PC-9 (cell line): Measurements from ENCODE around the gene ST7. TPM values are rescaled to one million over a fixed set of nuclear protein-coding genes. Genes with fewer than 3 reads are reported as not detected.
A peak's percentile ranks its signal among the peaks of the same experiment; 100 is the strongest.

ENCODE experiments used
- BruUV-seq: library from RNA; stranded (reverse); fragments of 400-500 nt; replicated peaks from 2 replicates; lab custom pipeline; 2021; lab: Mats Ljungman, UMichigan
- CTCF ChIA-PET: fragments of 300-600 bp; sonication (Branson Sonifier 250); formaldehyde crosslinking; loops from one replicate; lab custom pipeline; 2022; ENCODE audit warnings: antibody characterized with exemption; lab: Charles Lee
- POLR2A ChIA-PET: fragments of 300-600 bp; sonication (Branson Sonifier 250); formaldehyde crosslinking; loops from one replicate; lab custom pipeline; 2022; ENCODE audit warnings: antibody characterized with exemption; ENCODE audit not compliant: unreplicated experiment; lab: Charles Lee
- DNase-seq, 2 experiments: peaks; one replicate each; pipeline versions ENCODE4 v3.0.0 to v3.0.0-alpha.2; 2015 to 2022; ENCODE audit warnings: mixed read lengths in 1 of 2
- H2AFZ ChIP-seq: fragments of 200-600 bp; sonication (generic); 2 replicates; pipeline ENCODE4 v1.8.1; 2017; ENCODE audit warnings: antibody characterized with exemption
- H3F3A ChIP-seq: fragments of 200-600 bp; sonication (generic); 2 replicates; pipeline ENCODE4 v1.8.1; 2017; ENCODE audit warnings: antibody characterized with exemption, mild to moderate bottlenecking, low read depth; ENCODE audit not compliant: insufficient read depth
- H3K27ac ChIP-seq: fragments of 200-600 bp; sonication (generic); 2 replicates; pipeline ENCODE4 v1.6.1; 2016; ENCODE audit warnings: mixed run types
- H3K27me3 ChIP-seq: fragments of 200-600 bp; sonication (generic); 2 replicates; pipeline ENCODE4 v1.6.1; 2016; ENCODE audit warnings: low read depth, mixed run types; ENCODE audit not compliant: insufficient read depth
- H3K36me3 ChIP-seq: fragments of 200-600 bp; sonication (generic); 2 replicates; pipeline ENCODE4 v1.6.1; 2016; ENCODE audit warnings: low read depth, mixed run types
- H3K4me1 ChIP-seq: fragments of 200-600 bp; sonication (generic); replicated peaks from 2 replicates; pipeline ENCODE4 v1.6.1; 2016; ENCODE audit warnings: mixed run types; ENCODE audit not compliant: insufficient read depth
- H3K4me2 ChIP-seq: fragments of 200-600 bp; sonication (generic); 2 replicates; pipeline ENCODE4 v1.6.1; 2017; ENCODE audit warnings: mixed run types
- H3K4me3 ChIP-seq: fragments of 200-600 bp; sonication (generic); 2 replicates; pipeline ENCODE4 v1.6.1; 2016; ENCODE audit warnings: mixed run types
- H3K79me2 ChIP-seq: fragments of 200-600 bp; sonication (generic); 2 replicates; pipeline ENCODE4 v1.6.1; 2017; ENCODE audit warnings: low read depth, mixed run types
- H3K9me2 ChIP-seq: fragments of 200-600 bp; sonication (generic); 2 replicates; pipeline ENCODE4 v1.8.1; 2017; ENCODE audit warnings: mild to moderate bottlenecking; ENCODE audit not compliant: insufficient read depth
- H3K9me3 ChIP-seq: fragments of 200-600 bp; sonication (generic); 2 replicates; pipeline ENCODE4 v1.8.1; 2016; ENCODE audit warnings: low read depth; ENCODE audit not compliant: insufficient read depth
- H4K20me1 ChIP-seq: fragments of 200-600 bp; sonication (generic); 2 replicates; pipeline ENCODE4 v1.8.1; 2017; ENCODE audit not compliant: insufficient read depth
- EZH2 ChIP-seq: fragments of 200-600 bp; sonication (generic); IDR thresholded peaks from 2 replicates; pipeline ENCODE4 v1.8.0; 2017; ENCODE audit warnings: antibody characterized with exemption, low read depth
- intact Hi-C: fragments of 100-400 bp; cut with micrococcal nuclease; formaldehyde crosslinking; loops from one replicate; pipeline ENCODE4 v1.10.0; 2022; ENCODE audit not compliant: unreplicated experiment
- total RNA-seq: library from RNA; stranded (reverse); gene quantifications from 2 replicates; pipeline ENCODE4 v1.2.3, GENCODE V29; 2021
- TF ChIP-seq, protein P1 (sequence below): fragments of 200-600 bp; sonication (generic); conservative IDR thresholded peaks from 2 replicates; pipeline ENCODE4 v1.6.1; 2017; ENCODE audit warnings: mixed run types, antibody characterized with exemption, mild to moderate bottlenecking, moderate library complexity

The ST7 gene
- total RNA-seq, 1 experiment from 2014 or later = 25.8 TPM

DNA sequence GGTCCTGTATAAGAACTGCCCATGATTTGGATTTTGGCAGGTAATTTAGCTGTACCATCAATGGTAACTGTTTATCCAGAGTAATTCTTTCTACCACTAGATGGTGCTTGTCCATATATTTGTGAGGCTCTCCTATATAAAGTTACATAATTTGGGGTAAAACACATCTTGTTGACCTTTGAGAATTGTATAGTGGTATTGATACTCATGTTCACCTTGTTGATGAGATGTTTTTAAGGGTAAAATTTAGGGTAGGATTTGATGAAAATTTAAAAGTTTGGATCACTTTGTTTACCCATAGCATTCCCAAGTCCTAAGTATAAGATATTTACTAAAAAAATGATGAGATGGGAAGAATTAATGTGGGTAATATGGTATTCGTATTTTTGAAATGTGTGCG, 31.6 kb downstream of the ST7 start:
- no peaks in the 10 kb centered on the region for H3K36me3 ChIP-seq
- peaks cover 22% of the 10 kb centered on the region for H3K4me1 ChIP-seq
- H3K4me2 ChIP-seq = no peak overlapping the region
- H3K27ac ChIP-seq = no peak overlapping the region
- peaks cover 30% of the 10 kb centered on the region for H3K79me2 ChIP-seq
- POLR2A ChIA-PET = no interaction called here
- no peaks in the 10 kb centered on the region for H3K27me3 ChIP-seq
- no peaks in the 10 kb centered on the region for H3K9me3 ChIP-seq
- no TSS peak for BruUV-seq
- peaks cover 11% of the 10 kb centered on the region; the same call in 1 of the 2 replicates for H3F3A ChIP-seq
- H3K9me2 ChIP-seq = no peaks in the 10 kb centered on the region
- H2AFZ ChIP-seq = no peak overlapping the region
- H4K20me1 ChIP-seq = 0 out of 2 replicates have a peak, but pooled peaks cover 4% of the 10 kb centered on the region
- intact Hi-C loops = loop anchor here (2.0 kb wide), 1 partner anchor 400 kb away; no protein-coding TSS in a partner anchor
- TF ChIP-seq, protein P1, sequence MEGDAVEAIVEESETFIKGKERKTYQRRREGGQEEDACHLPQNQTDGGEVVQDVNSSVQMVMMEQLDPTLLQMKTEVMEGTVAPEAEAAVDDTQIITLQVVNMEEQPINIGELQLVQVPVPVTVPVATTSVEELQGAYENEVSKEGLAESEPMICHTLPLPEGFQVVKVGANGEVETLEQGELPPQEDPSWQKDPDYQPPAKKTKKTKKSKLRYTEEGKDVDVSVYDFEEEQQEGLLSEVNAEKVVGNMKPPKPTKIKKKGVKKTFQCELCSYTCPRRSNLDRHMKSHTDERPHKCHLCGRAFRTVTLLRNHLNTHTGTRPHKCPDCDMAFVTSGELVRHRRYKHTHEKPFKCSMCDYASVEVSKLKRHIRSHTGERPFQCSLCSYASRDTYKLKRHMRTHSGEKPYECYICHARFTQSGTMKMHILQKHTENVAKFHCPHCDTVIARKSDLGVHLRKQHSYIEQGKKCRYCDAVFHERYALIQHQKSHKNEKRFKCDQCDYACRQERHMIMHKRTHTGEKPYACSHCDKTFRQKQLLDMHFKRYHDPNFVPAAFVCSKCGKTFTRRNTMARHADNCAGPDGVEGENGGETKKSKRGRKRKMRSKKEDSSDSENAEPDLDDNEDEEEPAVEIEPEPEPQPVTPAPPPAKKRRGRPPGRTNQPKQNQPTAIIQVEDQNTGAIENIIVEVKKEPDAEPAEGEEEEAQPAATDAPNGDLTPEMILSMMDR = peak; percentile 77
- no peak for TF ChIP-seq EZH2
- no peak for DNase-seq
- CTCF ChIA-PET = interaction anchor here (0.6 to 1.8 kb wide), 6 partner anchors 28 to 1432 kb away, joined by 3 to 6 read pairs (median 4); no protein-coding TSS in a partner anchor
- no peak overlapping the region for H3K4me3 ChIP-seq

DNA sequence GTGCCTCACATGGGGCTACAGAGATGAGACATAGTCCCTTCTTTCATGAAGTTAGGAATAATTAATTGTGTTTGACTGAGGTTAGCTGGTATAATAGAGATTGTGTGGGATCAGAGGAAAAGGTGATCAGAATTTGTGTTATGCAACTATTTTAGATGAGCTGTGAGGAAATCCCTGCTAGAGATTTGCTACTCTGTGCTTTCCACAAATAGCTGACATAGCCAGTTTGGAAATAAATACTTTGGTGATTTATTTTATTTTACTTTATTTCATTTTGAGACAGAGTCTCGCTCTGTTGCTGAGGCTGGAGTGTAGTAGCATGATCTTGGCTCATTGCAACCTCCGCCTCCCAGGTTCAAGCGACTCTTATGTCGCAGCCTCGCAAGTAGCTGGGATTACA, 32.3 kb downstream of the ST7 start:
- no peak overlapping the region for H3K4me2 ChIP-seq
- no peaks in the 10 kb centered on the region for H3K36me3 ChIP-seq
- H3K79me2 ChIP-seq = peaks cover 30% of the 10 kb centered on the region
- intact Hi-C loops = loop anchor here (2.0 kb wide), 1 partner anchor 399 kb away; no protein-coding TSS in a partner anchor
- POLR2A ChIA-PET = no interaction called here
- H3K27me3 ChIP-seq = no peaks in the 10 kb centered on the region
- CTCF ChIA-PET = interaction anchor here (0.6 to 1.8 kb wide), 5 partner anchors 29 to 142 kb away, joined by 3 to 5 read pairs (median 4); no protein-coding TSS in a partner anchor
- peaks cover 11% of the 10 kb centered on the region; the same call in 1 of the 2 replicates for H3F3A ChIP-seq
- H3K27ac ChIP-seq = no peak overlapping the region
- H2AFZ ChIP-seq = no peak overlapping the region
- H3K4me3 ChIP-seq = no peak overlapping the region
- peaks cover 22% of the 10 kb centered on the region for H3K4me1 ChIP-seq
- no peak for DNase-seq
- H3K9me2 ChIP-seq = no peaks in the 10 kb centered on the region
- H3K9me3 ChIP-seq = peaks cover 4% of the 10 kb centered on the region; the same call in 1 of the 2 replicates
- no TSS peak for BruUV-seq
- H4K20me1 ChIP-seq = 0 out of 2 replicates have a peak, but pooled peaks cover 4% of the 10 kb centered on the region
- TF ChIP-seq EZH2 = no peak
- TF ChIP-seq, protein P1 = no peak

DNA sequence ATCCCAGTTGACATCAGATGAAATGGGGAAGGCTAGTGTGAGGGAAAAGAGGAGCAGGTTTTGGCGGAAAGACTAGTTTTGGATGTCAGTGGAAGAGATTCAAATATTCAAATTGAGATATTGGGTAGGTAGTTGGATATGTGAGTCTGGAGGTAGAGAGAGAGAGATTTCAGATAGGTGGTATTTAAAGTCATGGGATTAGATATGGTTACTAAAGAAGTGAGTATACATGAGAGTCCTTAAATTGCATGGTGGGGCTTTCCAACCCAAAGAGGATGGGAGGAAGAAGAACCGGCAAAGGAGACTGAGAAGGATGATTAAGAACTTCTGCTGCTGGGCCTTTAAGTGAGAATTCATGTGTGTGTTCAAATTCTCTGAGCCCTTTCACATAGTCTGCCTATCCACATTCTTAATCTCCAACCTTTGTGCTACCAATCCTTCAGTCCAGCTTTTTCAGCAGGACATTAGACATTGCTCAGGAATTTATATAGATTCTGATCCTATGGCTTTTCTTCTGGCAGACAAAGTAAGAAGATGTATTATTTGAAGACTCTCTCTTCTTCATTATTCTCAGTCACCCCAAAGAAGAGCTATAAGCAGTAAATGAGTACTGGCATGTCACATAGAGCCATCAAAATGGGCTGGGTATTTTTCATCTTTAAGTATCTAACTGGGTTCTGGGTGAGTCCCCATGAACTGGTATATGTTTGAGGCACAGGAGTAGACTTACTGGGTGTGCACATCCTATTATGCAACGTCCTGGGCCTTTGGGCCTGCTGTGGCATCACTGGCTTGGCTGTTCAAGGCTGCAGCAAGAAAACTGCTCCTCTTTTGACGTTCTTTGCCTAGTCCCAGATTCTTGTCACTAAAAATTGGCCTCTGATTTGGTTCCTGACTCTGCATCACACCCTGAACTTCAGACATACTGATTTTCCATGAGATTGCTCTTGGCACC, 33.6 kb downstream of the ST7 start:
- TF ChIP-seq, protein P1 = no peak
- no peak for TF ChIP-seq EZH2
- POLR2A ChIA-PET = no interaction called here
- peaks cover 11% of the 10 kb centered on the region; the same call in 1 of the 2 replicates for H3F3A ChIP-seq
- DNase-seq = peak in 1 of 2 experiments; percentile 62
- BruUV-seq = no TSS peak
- H3K9me3 ChIP-seq = peaks cover 4% of the 10 kb centered on the region; the same call in 1 of the 2 replicates
- H3K79me2 ChIP-seq = peaks cover 30% of the 10 kb centered on the region
- CTCF ChIA-PET = interaction anchor here (1.4 kb wide), 1 partner anchor 140 kb away, joined by 5 read pairs; no protein-coding TSS in a partner anchor
- H4K20me1 ChIP-seq = 0 out of 2 replicates have a peak, but pooled peaks cover 4% of the 10 kb centered on the region
- peaks cover 22% of the 10 kb centered on the region for H3K4me1 ChIP-seq
- H3K27me3 ChIP-seq = no peaks in the 10 kb centered on the region
- H3K27ac ChIP-seq = no peak overlapping the region
- H3K4me3 ChIP-seq = no peak overlapping the region
- no peaks in the 10 kb centered on the region for H3K9me2 ChIP-seq
- intact Hi-C loops = no loop called here
- no peak overlapping the region for H2AFZ ChIP-seq
- H3K36me3 ChIP-seq = no peaks in the 10 kb centered on the region
- no peak overlapping the region for H3K4me2 ChIP-seq
